Cortex of kidney (tissue), 1 donor: ENCODE data around the gene GOLGA2.

Source experiments
- DNase-seq: peaks from one replicate; lab custom pipeline; 2025; lab: John Stamatoyannopoulos, UW

GOLGA2 gene

DNA sequence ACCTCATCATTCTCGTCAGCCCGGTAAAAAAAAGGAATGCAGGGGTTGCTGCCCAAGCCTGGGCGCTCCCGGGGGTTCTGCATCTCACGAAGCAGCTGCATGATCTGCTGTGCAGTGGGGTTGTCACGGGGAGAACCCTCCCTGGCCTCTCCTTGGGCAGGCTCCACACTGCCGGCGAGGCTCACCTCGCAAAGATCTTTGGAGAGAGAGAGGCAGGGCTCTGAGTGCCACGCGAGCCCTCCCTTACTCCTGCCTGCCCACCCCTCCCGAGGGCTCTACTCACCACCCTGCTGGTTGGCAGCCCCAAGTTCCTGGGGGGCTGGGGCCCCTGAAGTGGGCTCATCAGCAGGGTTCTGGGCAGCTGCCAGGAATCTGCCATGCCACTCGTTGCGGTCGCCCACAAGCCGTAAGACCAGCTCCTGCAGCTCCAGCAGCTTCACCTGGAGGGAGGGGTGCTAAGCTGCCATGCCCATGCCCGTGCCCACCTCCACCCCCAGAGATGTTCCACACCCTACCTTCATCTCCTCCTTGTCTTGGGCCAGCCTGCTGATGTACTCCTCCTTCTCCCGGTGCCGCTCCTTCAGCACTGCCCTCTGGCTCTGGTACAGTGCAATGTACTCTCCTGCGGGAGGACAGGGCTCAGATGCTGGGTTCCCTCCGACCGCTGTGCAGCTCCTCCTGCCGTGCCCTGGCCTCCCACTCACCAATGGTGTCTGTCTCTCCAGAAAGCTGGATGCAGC, 18.6 kb downstream of the GOLGA2 start:
- DNase-seq: no peak

- no peak for DNase-seq
These were observed 20.7 kb downstream of the GOLGA2 start for GRCh38 chr9:128254855-128255759.

DNA sequence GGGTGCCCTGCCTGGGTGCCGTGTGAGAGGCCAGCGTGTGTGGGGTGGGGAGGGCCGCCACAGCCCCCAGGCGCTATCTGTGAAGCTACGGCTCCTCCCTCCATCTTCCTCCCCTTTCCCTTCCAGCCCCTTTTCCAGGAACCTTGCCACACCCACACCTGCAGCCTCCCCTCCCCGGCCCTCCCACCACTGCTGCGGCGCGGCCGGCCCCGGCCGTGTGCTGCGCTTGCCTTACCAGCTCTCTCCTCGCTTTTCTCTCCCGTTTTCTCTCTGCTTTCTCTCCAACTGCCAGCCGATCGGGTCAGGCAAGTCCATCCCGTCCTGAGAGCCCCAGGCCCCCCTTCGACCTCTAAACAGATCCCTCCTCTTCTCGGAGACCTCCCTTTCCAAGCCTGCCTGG, 21.4 kb downstream of the GOLGA2 start:
- DNase-seq: no peak

- DNase-seq: no peak
These were observed 21.8 kb downstream of the GOLGA2 start for GRCh38 chr9:128253991-128254346.

DNA sequence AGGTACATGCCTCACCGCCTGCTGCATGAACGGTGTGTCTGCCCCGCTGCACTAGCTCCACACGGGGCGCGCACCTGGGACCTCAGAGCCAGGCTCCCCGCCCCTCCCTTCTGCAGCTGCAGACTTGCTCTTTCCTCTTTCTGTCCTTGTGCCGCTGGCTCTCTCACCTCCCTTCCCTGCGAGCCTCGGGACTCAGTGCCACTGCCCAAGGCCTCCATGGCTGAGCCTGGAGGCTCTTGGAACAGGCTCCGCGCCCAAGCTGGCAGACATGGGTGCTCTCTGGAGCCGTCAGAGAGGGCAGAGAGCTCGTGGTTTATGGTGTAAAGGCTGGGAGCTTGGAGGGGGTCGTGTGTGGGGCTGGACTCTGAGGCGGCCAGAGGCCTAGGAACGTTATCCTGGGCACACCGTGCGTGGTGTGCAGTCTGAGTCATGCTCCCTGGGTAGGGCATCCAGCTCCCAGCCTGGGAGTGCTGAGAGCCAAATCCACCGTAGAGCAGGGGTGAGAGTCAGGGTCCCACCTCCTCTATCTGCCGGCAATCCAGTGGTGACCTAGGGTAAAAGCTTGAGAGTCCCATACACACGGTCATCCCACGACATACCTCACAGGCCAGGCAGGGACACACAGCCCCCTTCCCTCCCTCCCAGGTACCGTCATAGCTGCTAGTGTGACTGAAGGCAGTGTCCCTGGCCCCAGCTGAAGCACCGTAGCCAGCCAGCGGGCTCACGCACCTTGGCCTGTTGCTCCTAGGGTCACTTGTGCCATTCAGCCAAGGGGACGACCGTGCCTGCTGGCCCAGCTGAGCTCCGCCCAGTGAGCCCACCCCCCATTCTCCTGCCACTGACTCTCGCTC, 22.4 kb downstream of the GOLGA2 start:
- DNase-seq: no peak

GRCh38 chr9:128252317-128253139, 23.3 kb downstream of the GOLGA2 start:
- no peak for DNase-seq

- no peak for DNase-seq
These were observed 24.1 kb downstream of the GOLGA2 start for GRCh38 chr9:128251732-128252100.

DNA sequence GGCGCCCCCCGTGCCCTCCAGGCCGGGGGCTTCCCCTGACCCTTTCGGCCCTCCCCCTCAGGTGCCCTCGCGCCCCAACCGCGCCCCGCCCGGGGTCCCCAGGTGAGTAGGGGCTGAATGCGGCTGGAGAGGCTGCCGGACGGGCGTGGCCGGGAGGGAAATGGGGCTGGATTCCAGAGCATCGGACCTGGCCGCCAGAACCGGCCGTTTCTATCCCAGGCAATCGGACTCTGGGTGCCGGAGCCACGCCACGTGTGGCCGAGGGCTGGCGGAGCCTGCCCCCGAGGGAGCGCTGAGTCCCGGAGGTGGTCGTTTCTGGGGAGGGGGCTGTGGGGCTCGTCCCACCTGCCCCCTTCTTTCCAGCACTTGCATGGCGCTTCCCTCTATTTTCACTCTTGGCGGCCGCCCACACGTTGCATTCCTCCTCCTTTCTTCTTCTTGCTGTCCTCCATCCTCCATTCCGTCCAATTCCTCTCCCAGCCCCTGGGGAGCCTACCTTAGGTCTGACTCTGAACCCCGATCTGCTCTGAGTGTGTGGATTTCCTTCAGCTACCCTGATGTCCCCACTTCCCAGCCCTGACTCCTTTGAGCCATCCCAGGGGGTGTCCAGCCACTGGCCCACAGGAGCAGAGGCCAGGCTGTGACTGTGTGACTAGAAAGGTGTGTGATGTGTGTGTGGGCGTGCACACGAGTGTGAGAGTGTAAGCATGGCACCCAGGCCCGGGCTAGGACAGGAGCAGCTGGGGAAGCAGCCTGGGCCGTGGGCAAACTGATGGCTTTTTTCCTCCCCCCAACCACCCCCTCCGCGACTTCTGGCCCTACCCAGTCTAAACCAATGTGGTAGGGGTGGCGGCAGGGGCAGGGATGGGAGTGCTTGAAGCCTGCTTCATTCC, 24.7 kb downstream of the GOLGA2 start:
- no peak for DNase-seq

GRCh38 chr9:128249908-128250838, 25.6 kb downstream of the GOLGA2 start:
- no peak for DNase-seq

- no peak for DNase-seq
These were observed 26.3 kb downstream of the GOLGA2 start for GRCh38 chr9:128249558-128249907.

DNA sequence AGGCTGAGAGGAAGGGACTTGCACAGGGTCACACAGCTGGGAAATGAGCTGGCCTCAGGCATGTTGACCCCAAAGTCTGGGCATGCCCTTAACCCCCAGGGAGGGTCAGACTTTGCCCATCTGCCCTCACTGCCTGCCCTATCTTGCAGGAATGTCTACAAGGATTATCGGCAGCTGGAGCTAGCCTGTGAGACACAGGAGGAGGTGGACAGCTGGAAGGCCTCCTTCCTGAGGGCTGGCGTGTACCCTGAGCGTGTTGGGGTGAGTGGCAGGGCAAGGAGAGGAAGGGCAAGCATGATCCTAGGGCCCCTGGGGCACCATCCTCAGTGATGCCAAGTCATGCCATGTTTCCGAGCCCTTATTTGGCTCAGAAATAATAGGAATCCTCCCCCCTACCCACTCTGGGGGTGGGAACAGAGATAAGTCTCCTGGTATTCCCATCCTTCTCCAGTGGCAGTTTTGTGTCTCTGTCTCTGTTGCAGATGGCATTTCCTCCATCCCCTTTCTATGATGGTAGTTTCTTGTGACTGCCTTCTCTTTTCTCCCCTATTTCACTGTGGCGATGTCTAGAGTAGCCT, 28.5 kb downstream of the GOLGA2 start:
- DNase-seq: no peak

DNA sequence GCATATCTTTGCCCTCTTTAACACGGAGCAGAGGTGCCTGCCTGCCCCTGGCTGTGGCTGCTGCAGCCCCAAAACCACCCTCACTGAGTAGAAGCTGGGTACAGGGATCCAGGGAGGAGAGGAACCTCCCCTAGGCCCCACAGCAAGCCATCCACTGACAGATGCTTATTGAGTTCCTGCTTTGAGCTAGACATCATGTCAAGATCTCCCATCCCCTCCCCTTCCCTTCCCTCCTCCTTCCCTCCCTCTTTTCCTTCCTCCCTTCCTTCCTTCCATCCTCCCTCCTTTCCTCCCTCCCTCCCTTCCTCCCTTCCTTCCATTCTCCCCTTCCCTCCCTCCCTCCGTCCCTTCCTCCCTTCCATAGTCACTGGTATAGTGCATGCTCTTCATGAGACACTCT, 29.3 kb downstream of the GOLGA2 start:
- no peak for DNase-seq

DNA sequence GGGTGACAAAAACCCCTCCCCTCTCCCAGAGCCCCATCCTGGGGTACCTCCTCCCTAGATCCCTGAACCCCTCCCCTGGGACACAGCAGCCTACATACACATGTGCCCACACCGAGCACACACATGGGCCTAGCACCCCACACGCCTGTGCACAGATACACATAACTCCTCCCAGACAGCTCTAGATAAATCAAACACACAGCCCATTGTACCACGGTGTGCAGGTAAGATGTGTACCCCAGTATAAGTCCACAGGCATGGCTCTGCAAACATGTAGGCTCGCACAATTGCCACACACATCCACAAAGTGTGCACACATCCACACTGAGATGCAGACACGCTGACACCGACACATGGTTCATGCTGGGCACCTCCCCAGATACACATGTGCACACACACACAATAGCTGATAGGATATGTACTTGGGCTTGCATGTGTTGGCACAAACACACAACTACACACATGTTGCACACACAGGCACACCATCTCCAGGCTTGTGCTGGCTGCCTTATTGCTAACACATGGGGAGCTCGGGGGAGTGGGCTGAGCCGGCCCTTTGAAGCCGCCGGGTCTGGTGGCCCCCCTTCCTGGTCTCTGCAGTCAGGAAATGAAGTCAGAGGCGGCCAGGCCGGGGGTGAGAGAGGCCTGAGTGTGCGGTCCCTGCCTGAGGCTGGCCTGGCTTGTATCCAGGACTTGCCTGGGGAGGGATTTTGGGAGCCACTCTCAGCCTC, 30.2 kb downstream of the GOLGA2 start:
- no peak for DNase-seq

DNA sequence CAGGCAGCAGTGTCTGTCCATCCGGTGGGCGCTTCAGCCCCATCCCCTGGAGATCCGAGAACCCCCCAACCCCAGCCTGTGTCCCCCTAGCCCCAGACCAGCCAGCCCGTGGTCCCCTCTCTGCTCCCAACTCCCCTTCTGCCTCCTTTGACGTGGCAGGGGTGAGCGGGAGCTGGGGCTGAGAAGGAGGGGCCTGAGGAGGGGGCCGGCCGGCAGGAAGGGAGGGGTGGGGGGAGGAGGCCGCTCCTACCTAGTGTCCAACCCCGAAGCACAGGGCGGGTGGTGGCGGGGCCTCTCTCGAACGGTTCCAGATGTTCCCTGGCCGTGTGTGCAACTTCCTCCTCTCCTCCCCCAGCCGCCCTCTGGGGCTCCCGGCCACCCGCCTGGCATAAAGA, 31.0 kb downstream of the GOLGA2 start:
- DNase-seq: no peak

DNA sequence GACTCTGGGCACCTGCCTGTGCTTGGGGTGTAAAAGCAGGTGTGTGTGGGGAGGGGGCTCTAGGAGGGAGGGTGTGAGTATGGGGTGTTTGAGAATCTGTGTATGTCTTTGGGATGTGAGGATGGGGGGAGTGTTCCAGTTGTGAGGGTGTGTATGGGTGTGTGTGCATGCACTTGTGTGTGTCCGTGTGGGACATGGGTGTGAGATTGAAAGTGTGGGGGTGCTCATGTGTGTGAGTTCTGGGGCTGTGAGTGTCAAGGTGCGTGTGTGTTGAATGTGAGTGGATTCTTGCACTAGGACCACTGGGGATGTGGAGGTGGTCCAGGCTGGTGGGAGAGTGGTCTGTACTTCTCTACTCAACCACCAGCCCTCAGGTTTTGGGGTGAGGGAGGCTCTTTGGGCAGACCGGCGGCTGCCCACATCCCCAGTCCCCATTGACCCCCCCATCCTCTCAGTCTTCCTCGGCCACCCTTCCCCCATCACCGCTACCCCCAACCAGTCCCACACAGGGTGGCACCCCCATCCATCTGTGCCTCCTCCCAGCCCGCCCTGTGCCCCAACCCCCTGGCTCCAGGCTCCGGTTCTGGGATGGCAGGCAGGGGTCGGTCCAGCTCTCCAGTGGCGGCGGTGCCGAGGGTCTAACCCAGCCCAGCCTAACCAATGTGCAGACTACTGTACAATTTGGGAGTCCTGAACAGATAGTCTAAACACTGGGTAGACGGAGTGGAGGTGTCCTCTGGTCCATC, 31.5 kb downstream of the GOLGA2 start:
- DNase-seq: no peak

DNA sequence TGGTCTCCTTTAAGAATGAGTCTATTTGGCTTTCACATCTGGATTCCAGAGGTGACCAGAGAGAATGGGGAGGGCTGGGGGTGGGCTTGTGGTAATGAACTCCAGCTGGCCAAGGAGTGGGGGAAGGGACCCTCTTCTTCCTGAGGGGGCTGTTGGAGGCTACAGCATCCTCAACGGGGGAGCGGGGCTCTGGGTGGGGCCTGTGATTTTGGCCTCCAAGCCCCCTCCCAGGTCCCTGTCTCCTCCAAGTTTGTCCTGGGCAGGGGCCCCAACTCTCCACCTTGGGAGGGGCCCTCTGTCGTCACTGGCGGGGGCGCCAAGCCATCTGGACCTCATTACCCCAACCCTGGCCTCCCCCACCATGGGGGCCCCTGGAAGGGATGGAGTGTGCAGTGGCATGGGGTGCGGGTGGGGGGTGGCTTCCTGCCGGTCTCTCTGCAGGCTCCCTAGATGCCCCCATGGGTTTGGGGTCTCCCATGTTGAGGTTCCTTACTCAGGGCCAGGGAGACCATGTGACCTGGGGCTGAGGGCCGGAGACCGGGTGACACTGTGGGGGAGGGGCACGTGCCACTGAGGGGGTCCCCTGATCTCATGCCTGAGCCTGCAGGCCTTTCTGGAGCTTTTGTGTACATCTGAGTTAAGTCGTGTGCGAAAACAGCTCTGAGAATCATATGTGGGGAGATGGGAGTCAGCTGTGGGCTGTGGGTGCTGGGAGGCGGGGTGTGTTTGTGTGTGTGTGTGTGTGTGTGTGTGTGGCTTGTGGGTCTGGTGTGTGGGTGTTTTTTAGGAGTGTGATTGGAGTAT, 32.4 kb downstream of the GOLGA2 start:
- DNase-seq: no peak

- DNase-seq: no peak
These were observed 33.0 kb downstream of the GOLGA2 start for GRCh38 chr9:128242828-128243214.
